Measurements from ENCODE around the gene ART1.

DNA sequence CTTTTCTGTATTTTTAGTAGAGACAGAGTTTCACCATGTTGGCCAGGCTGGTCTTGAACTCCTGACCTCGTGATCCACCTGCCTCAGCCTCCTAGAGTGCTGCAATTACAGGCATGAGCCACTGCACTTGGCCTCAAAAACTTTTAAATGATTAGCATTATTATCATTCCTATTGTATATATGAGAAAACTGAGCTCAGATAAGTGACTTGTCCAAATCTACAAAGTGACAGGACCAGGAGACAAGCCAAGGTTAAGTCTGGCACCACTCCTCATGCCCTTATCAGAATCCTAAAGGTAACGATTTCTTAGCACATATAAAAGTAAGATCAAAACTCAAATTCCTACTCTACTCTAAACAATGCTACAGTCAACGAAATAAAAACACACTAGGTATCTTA, 58.5 kb downstream of the ART1 start:
- TF ChIP-seq, protein P1, sequence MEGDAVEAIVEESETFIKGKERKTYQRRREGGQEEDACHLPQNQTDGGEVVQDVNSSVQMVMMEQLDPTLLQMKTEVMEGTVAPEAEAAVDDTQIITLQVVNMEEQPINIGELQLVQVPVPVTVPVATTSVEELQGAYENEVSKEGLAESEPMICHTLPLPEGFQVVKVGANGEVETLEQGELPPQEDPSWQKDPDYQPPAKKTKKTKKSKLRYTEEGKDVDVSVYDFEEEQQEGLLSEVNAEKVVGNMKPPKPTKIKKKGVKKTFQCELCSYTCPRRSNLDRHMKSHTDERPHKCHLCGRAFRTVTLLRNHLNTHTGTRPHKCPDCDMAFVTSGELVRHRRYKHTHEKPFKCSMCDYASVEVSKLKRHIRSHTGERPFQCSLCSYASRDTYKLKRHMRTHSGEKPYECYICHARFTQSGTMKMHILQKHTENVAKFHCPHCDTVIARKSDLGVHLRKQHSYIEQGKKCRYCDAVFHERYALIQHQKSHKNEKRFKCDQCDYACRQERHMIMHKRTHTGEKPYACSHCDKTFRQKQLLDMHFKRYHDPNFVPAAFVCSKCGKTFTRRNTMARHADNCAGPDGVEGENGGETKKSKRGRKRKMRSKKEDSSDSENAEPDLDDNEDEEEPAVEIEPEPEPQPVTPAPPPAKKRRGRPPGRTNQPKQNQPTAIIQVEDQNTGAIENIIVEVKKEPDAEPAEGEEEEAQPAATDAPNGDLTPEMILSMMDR (IDR thresholded peaks at IDR 0.05) = no peak
- no peak for TF ChIP-seq POLR2A (IDR thresholded peaks at IDR 0.05)

Measured in testis (tissue), 2 donors.